KBM-7 (cell line): ENCODE data around the gene PCTP.

Experiments used
- DNase-seq: peaks from one replicate; pipeline ENCODE4 v3.0.0-alpha.2; 2015
- in situ Hi-C: fragments of 300-500 bp; cut with MboI; formaldehyde crosslinking; loops from 2 replicates; pipeline ENCODE4 v1.14.3; 2020; ENCODE audit warnings: low sequenced_read_pairs, low pct_unique_long_range_greater_than_20kb, mixed read lengths

Gene PCTP

DNA sequence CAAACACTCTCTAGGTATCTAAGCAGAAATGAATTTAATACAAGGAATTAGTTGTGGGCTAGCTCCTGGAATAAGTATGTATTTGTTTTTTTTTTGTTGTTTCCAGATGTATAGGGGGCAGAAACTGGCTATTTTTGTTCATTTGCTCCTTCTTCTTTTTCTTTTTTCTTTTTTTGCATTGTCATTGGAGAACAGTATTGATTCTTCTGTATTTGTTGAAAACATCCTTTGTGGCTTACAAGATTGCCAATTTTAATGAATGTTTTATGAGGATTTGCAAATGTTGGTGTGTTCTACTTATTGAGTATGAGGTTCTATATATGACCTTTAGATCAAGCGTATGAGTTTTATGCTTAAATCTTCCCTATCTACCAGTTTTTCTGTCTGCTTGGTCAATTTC lies 5.6 kb upstream of the PCTP start:
- in situ Hi-C loops, result loop anchor here (25.0 kb wide), 1 partner anchor 92 kb away; no protein-coding TSS in a partner anchor
- no peak for DNase-seq

GRCh38 chr17:55746466-55746865 lies 4.4 kb upstream of the PCTP start:
- in situ Hi-C loops, result loop anchor here (25.0 kb wide), 1 partner anchor 91 kb away; no protein-coding TSS in a partner anchor
- DNase-seq, result no peak

GRCh38 chr17:55747209-55747608 lies 3.6 kb upstream of the PCTP start:
- in situ Hi-C loops, result loop anchor here (25.0 kb wide), 1 partner anchor 90 kb away; no protein-coding TSS in a partner anchor
- DNase-seq, result no peak

- DNase-seq, result no peak
- in situ Hi-C loops, result loop anchor here (25.0 kb wide), 1 partner anchor 88 kb away; no protein-coding TSS in a partner anchor
Measured at GRCh38 chr17:55748841-55749240, 2.0 kb upstream of the PCTP start.

DNA sequence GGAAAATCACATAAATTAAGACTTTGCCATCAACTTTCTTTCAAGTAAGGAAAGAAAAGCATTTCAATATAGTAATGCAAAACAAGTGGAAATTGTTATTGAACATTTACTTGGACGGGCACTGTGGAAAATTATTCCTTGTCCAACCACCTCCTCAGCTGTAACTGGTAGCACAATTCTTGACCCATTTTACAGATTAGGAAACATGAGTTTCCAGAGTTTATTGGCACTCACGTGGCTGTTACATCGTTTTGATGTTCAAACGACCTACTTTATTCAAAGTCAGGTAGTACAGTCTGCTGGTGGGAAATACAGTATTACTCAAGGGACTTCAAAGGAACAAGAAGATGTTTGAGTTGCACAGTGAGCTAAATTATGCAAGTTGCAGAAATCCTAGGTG lies 866 bp upstream of the PCTP start:
- no peak for DNase-seq
- in situ Hi-C loops, result loop anchor here (25.0 kb wide), 2 partner anchors 87 to 213 kb away; no protein-coding TSS in a partner anchor

DNA sequence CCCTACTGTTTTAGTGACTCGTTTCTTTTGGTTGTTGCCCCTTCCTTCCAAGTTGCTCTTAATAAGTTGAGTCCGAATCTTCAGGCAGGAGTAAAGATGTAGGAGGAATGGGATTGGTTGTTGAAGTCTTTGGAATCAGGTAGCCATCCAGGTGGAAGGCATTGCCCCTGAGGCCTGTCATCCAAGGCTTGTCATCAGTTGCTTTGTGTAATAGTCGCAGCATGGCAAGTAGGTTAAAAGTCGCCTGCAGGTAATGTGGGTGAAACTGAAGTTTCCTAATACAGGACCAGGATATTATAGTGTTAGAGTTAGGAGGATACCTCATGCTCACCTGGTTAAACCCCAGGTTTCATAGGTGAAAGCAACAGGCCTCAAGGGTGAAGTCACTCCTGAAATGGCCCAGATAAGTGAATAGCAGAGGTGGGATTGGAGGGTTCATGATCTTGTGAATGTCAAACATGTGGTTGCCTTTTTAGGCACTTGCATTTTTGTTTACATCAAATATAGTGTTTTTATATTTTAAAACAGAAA lies 934 bp downstream of the PCTP start:
- no peak for DNase-seq
- in situ Hi-C loops, result loop anchor here (25.0 kb wide), 1 partner anchor 214 kb away; no protein-coding TSS in a partner anchor

DNA sequence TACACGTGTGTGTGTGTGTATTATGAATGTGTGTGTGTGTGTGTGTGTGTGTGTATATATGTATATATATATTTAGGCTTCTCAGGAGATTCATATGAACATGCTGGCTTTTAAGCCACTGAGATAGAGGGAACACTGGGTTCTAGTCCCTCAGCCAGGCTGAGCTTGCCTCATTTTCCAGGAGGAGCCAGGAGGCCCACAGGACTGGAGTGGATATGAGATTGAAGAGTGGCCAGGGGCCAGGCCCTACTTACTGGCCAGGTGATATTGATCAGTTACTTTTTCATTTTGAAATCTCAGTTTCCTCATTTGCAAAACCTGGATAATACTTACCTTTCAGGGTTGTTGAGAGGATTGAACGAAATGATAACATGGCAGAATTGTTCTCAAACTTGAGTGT lies 5.8 kb downstream of the PCTP start:
- in situ Hi-C loops, result loop anchor here (25.0 kb wide), 1 partner anchor 219 kb away; no protein-coding TSS in a partner anchor

DNA sequence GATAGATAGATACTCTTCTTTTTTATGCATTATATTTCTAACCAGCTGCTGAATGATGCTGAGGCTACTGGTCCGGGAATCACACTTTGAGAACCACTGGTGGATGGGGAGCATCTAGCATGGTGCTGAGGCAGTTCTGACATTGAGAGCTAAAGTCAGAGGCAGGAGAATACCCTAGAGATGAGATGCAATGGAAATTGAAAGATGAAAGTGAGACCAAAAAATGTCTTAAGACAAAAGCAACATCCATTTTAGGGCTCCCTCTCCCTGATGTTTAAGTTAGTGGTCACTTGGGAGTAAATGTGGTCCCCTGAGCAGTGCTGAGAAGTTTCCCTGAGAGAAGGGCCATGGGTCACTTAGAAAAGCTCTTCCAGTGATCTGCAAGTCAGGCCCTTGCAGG lies 6.8 kb downstream of the PCTP start:
- in situ Hi-C loops, result loop anchor here (25.0 kb wide), 1 partner anchor 220 kb away; no protein-coding TSS in a partner anchor

More for the DNA sequence above, 5.8 kb downstream of the PCTP start:
- DNase-seq, result no peak

GRCh38 chr17:55758171-55758570 lies 7.3 kb downstream of the PCTP start:
- in situ Hi-C loops, result loop anchor here (25.0 kb wide), 1 partner anchor 221 kb away; no protein-coding TSS in a partner anchor
- DNase-seq, result no peak

More for the DNA sequence above, 6.8 kb downstream of the PCTP start:
- no peak for DNase-seq

DNA sequence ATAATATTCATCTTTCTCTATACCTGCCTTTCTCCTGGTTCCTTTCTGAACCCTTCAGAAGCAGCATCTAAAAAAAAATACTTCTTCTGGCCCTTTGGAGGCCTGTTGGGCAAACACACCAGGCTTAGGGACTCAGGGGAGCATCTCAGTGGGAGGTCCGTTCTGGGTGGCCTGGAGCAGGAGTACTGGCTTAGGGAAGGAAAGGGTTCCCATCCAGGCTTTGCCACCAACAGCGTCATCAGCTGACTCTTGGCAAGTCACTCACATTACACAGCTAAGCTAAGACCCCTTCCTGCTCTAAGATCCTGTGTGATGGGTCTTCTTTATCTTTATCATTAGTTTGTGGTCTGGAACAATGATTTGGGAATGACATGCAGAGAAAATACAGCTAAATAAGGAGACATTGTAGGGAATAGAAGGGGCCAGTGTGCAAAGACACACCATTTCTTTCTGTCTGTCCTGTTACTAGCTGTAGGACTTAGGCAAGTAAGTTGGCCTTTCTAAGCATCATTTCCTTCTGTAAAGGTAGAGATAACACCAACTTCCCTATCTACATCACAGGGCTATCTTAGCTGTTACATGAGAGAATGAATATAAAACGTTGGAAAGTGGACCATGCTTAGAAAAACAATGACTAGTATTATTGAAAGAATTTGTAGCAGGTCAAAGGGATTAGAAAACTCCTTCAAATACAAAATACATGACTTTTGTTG lies 9.9 kb downstream of the PCTP start:
- peak; percentile 45 for DNase-seq
- in situ Hi-C loops, result loop anchor here (25.0 kb wide), 1 partner anchor 223 kb away; no protein-coding TSS in a partner anchor

GRCh38 chr17:55762086-55762858 lies 11.4 kb downstream of the PCTP start:
- in situ Hi-C loops, result loop anchor here (25.0 kb wide), 1 partner anchor 225 kb away; no protein-coding TSS in a partner anchor
- DNase-seq, result no peak

GRCh38 chr17:55763856-55764255 lies 13.0 kb downstream of the PCTP start:
- in situ Hi-C loops, result loop anchor here (25.0 kb wide), 1 partner anchor 227 kb away; no protein-coding TSS in a partner anchor
- DNase-seq, result peak; percentile 63

DNA sequence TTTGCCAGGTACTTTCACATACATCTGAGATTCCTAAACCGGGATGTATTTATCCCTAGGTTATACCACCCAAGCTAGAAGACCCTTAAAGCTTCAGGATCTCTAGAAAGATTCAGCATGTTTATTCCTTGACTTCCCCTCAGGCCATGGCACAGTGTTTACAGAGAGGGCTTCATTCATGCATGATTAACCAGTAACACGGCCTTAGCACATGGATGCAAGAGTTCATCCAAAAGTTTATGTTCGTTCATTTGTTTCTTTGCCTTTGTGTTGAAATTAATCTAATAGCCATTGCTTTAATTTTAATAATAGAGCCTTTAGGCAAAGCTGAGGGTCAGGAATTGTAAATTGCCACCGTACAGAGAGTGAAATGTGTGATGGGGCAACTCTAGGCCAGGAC lies 13.8 kb downstream of the PCTP start:
- no peak for DNase-seq
- in situ Hi-C loops, result loop anchor here (25.0 kb wide), 1 partner anchor 227 kb away; no protein-coding TSS in a partner anchor

- in situ Hi-C loops, result loop anchor here (25.0 kb wide), 1 partner anchor 228 kb away; no protein-coding TSS in a partner anchor
- DNase-seq, result no peak
Measured at GRCh38 chr17:55765472-55765871, 14.6 kb downstream of the PCTP start.

DNA sequence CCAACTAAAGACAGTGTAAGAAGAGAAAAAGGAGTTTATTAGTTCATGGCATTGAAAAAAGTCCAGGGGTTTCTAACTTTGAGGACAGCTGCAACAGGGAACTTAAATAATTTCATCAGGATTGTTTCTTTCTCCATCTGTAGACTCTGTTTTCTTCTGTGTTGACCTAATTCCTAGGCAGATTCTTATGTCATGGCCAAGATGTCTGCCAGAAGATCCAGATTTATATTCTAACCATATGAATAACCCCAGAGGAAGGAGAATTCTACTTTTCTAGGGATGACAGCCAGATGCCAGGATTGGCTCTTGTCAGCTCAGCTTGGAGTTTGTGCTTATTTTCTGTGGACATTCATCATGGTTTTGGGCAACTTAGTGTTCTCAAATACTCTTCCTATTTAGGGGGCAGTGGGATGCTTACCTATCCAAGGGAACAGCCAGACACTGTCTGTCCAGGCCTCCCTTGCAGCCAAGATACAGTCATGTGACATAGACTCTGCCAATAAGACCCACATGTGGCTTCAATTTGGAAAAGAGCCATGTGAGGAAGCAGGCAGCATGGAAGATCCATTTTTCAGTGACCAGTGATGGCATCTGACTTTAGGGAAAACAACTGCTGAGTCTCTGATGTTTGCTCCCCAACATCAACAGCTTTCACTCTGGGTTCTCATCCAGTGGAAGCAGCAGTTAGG lies 18.2 kb downstream of the PCTP start:
- DNase-seq, result no peak

GRCh38 chr17:55769625-55770000 lies 18.8 kb downstream of the PCTP start:
- no peak for DNase-seq
- in situ Hi-C loops, result loop anchor here (25.0 kb wide), 1 partner anchor 232 kb away; no protein-coding TSS in a partner anchor

More for the DNA sequence above, 18.2 kb downstream of the PCTP start:
- in situ Hi-C loops, result loop anchor here (25.0 kb wide), 1 partner anchor 232 kb away; no protein-coding TSS in a partner anchor

- DNase-seq, result peak; percentile 69
- in situ Hi-C loops, result loop anchor here (25.0 kb wide), 1 partner anchor 233 kb away; no protein-coding TSS in a partner anchor
Measured at GRCh38 chr17:55770196-55770870, 19.5 kb downstream of the PCTP start.

GRCh38 chr17:55772086-55772485 lies 21.2 kb downstream of the PCTP start:
- in situ Hi-C loops, result loop anchor here (25.0 kb wide), 1 partner anchor 235 kb away; no protein-coding TSS in a partner anchor
- no peak for DNase-seq
